ENCODE data around the gene MSLN.
A peak's percentile ranks its signal among the peaks of the same experiment; 100 is the strongest.
"Not testable (repeated sequence)": the region's sequence is repeated elsewhere in the genome, so short reads cannot be mapped to it uniquely, and the experiment has no call there.

The MSLN gene

DNA sequence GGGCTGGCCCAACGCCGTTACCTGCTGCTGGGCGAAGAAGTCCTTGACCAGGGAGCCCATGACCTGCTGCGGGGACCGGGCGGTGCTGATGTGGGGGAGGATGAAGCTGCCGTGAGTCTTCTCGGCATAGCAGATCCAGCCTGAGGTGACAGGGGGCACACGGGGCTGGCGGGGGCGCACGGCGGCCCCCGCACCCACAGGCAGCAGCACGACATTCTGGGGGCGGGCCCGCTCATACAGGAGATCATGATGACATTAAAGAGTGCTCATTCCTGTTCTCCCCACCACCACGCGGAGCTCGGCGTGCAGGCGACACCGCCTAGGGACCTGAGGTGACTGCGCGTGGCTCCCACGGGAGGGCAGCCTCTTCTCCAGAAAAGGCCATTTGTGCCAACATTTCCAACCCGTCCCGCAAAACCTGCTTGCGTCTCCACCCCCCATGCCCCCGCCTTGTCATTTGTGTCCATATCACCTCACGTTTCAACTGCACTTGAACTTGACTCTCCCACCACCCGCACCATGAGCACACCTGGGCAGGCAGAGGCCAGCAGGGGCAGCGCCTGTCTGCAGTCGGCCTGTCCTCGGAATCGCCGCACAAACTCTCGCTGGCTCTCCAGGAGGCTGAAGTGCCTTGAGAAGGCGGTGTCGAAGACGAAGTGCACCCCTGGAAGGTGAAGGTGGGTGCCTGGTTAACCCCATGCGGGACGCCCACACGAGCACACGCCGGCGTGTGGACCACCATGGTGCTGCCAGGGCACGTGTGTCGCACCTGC is 26.1 kb upstream of the MSLN start:
- peak in 31 of 56 donors; percentile 16 to 87 (median 59) for DNase-seq

- DNase-seq = no peak
Observed at GRCh38 chr16:734981-735881, 25.3 kb upstream of the MSLN start.

- peak in 2 of 56 donors; percentile 20 to 22 for DNase-seq
Observed at GRCh38 chr16:735982-736453, 24.5 kb upstream of the MSLN start.

GRCh38 chr16:736936-737481 is 23.5 kb upstream of the MSLN start:
- DNase-seq = no peak

DNA sequence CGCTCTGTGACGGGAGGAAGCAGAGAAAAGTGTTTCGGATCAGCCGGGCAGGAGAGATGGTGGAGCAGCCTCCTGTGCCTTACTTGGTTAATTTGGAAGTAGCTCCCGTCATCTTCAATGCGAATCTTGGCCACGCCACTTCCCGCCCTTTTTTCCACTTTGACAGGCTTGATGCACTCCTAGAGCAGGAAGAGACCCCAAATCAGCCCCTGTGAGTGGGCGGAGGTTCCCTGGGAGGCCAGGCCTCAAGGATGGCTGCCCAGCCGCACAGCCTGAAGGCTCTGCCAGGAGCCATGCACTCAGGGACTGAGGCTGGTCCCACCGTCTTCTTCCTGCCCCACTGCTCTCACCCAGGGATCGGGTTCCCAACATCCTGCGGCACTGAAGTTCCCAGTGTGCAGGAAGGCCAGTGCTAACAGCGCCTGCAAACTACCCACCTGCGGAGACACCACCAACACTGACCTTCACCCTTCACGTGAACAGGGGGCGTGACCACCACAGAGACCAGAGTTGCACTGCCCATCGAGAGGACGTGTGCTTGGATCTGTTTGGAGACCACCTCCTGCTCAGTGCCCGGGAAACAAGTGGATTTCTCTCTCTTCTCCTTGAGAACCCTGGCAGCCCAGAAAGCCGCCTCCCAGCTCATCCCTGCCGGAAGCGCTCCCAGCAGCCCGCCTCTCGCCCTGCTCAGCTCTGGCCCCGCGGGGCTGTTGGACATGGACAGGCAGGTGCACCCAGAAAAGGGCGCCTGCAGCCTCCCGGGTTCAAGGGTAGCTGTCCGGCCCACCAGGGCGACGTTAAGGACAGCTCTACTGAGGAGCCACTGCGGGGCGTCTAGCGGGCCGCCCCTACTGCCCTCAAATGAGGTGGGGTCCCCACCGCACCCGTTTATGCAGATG is 20.7 kb upstream of the MSLN start:
- DNase-seq = no peak

GRCh38 chr16:740459-740763 is 20.1 kb upstream of the MSLN start:
- DNase-seq = peak in 2 of 56 donors; percentile 35 to 53

DNA sequence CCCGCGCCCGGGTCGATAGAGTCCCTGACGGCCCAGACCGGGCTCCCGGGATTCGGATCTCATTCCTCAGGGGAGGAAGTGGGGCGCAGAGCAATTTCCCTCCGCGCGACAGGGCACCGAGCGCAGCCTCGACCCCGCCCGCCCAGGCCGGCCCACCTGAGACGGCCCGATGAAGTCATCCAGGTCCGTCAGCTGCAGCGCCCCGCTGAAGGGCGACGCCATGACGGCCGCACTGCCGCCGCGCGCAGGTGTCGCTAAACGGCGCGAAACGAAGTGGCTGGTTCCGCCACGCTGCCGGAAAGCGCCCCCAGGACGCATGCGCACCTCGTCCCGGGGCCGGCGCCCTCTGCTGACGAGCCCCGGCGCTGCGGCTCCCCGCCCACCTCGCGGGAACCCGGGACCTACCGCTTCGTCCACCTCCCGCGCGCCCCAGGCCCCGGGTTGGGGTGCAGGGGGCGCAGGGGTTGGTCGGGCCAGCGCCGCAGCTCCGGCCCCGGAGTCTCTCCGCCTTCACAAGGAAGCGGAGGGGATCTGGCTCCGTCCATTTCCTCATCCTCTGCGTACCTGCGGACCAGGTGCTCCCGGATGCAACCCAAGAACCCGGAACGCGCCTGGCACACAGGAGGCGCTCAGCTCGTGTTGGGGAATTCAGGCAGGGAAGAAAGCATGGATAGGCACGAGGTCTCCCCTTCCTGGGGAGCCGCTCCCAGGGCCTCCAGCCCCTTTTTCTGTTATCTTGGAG is 19.6 kb upstream of the MSLN start, which contains the start of gene CIAO3:
Gene CIAO3 (minus strand): TSS at position 234 of the 742 bp plus-strand sequence. CDS start 12 bp downstream, at position 222.
- peak in 55 of 56 donors; percentile 37 to 91 (median 78) for DNase-seq

- DNase-seq = no peak
Observed at GRCh38 chr16:741986-742629, 18.4 kb upstream of the MSLN start.

DNA sequence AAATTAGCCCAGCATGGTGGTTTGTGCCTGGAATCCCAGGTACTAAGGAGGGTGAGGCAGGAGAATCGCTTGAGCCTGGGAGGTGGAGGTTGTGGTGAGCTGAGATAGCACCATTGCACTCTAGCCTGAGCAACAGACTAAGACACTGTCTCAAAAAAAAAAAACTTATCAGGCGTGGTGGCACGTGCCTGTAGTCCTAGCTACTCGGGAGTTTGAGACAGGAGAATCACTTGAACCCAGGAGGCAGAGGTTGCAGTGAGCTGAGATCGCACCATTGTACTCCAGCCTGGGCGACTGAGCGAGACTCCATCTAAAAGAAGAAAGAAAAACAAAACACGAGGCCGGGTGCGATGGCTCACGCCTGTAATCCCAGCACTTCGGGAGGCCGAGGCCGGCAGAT is 17.6 kb upstream of the MSLN start:
- DNase-seq = not testable (repeated sequence)

- DNase-seq = no peak
Observed at GRCh38 chr16:743794-744500, 16.6 kb upstream of the MSLN start.

- no peak for DNase-seq
Observed at GRCh38 chr16:745739-746138, 14.8 kb upstream of the MSLN start.

GRCh38 chr16:746637-747036 is 13.9 kb upstream of the MSLN start:
- DNase-seq = no peak

DNA sequence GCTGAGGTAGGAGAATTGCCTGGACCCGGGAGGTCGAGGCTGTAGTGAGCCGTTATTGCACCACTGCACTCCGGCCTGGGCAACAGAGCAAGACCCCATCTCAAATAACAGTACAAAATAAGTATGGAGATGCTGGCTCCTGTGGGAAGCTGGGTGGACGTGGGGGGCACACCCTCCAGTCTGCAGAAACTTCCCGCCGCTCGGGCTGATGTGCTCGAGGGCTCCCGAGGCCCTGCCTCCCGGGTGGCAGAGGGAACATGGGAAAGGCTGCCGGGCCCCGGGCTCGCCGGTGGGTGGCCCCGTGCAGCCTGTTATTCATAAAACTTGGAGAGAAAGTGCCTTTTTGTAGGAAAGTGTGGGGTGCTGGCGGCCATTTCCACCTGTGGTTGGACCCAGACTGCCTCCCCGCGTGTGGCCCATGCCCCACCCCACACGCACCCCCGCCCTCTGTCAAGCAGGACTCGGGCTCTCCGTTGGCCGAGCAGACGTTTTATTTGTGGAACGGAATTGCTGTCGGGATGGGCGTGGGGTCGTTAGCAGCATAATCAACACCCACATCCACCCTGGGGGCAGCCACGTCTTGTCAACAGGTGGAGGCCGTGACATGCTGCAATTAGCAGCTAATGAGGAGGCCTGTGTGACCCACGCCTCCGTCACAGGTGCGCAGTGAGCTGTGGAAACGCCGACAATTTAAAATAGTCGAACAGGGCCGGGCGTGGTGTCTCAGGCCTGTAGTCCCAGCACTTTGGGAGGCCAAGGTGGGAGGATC is 12.4 kb upstream of the MSLN start:
- no peak for DNase-seq

GRCh38 chr16:749010-749409 is 11.5 kb upstream of the MSLN start:
- DNase-seq = no peak

DNA sequence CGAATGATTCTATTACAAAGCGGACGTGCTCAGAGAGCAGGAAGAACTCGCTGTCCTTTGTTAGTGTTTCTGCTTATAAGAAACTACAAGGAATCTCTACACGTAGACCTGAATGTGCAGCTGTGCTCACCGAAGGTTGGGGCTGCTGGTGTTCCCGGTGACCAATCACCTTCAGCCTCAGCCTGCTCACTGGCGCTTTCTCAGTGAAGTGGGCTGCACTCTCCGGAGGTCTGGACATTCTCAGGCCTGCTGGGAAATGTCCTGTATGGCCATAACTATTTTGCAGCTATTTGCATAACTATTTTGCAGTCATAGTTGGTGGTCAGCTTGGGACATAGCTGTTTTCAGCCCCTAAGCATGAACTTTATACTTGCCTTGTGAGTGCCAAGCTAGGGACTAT is 10.0 kb upstream of the MSLN start:
- DNase-seq = no peak

GRCh38 chr16:751152-752006 is 9.2 kb upstream of the MSLN start:
- peak in 5 of 56 donors; percentile 3 to 41 (median 13) for DNase-seq

DNA sequence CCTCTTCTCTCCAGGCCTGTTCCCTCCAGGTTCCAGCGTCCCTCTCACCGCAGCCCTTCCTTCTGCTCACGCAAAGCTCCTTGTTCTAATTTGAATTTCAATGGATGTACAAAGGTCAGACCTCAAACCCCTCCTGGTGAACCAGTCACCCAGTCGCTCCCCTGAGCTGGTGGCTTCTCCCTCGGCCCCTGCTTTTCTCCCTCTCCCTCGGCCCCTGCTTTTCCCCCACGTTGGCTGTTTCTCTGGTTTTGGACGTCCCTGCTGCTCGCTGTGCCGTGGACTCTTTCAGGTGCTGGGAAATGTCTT is 8.6 kb upstream of the MSLN start:
- DNase-seq = no peak

All from nucleus accumbens (tissue), 56 donors.